Tibial nerve (tissue), 4 donors: ENCODE data around the gene BLVRA.

Experiments used
- EP300 ChIP-seq, 2 donors: sonication (generic); formaldehyde crosslinking; IDR thresholded peaks; one replicate each; pipeline ENCODE4 v1.6.1; 2017; ENCODE audit warnings: antibody characterized with exemption in 2 of 2, mild to moderate bottlenecking in 1 of 2
- TF ChIP-seq, protein P1 (sequence below), 5 experiments: fragments of 200-600 bp in 3 of 5; fragments of 450-650 bp in 2 of 5; sonication (generic) in 3 of 5; IDR thresholded peaks; one replicate each; pipeline ENCODE4 v1.5.1; 2016 to 2019; ENCODE audit warnings: antibody characterized with exemption in 5 of 5, mild to moderate bottlenecking in 3 of 5, moderate library complexity in 2 of 5

DNA sequence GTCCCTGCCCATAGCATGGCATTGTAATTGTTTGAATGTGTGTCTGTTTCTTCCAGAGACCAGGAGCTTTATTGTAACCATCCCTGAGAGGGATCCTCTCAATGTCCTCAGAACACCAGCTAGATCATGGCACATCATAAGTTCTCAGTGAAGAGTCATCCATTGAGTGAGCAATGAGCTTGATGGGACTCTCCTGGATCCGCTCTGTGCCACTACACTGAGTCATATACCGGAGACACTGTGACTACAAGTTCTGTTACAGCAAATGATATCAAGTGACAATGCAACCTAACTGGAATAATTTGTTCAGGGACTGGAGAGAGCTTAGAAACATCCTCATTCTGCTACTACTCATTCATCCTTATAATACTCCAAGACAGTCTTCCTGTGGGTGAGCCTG lies 85.8 kb downstream of the BLVRA start:
- TF ChIP-seq, protein P1, sequence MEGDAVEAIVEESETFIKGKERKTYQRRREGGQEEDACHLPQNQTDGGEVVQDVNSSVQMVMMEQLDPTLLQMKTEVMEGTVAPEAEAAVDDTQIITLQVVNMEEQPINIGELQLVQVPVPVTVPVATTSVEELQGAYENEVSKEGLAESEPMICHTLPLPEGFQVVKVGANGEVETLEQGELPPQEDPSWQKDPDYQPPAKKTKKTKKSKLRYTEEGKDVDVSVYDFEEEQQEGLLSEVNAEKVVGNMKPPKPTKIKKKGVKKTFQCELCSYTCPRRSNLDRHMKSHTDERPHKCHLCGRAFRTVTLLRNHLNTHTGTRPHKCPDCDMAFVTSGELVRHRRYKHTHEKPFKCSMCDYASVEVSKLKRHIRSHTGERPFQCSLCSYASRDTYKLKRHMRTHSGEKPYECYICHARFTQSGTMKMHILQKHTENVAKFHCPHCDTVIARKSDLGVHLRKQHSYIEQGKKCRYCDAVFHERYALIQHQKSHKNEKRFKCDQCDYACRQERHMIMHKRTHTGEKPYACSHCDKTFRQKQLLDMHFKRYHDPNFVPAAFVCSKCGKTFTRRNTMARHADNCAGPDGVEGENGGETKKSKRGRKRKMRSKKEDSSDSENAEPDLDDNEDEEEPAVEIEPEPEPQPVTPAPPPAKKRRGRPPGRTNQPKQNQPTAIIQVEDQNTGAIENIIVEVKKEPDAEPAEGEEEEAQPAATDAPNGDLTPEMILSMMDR (IDR thresholded peaks at IDR 0.05), result no peak
- TF ChIP-seq EP300 (IDR thresholded peaks at IDR 0.05), result no peak
